ENCODE data around the gene PDE4B.

Gene PDE4B

DNA sequence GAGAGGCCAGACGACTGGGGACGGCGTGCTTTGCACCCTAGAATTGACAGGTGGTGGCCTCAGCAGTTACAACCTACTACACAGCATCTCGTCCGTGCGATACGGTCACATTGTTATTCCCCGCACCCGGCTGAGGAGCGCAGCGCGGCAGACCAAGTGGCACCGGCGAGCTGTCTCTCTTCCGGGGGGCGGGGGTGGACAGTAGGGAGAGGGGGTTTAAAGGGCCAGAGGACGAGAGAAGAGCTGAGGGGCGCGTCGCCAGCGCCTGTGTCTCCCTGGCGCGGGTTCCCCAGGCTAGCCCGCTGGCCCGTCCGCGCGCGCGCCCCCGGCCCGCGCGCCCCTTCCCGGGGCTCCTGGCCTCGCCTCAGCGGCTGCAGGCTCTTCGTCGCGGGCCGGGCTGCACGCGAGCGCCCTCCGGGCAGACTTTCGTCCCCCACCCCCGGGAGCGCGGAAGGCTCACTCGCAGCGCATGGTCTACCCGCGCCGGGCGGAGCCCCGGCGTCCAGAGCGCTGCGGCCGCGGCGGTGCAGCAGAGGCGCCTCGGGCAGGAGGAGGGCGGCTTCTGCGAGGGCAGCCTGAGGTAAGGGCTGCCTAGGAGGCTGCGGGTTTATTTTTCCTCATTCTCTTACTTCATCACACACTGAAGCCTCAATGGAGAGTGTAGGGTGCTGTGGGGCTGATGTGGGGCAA lies at the start of gene PDE4B:
PDE4B (plus strand) TSS at position 227 of the 690 bp plus-strand sequence.
- DNase-seq (ENCODE audit: extremely low read depth in 1 of 2, low read depth in 1 of 2): no peak

- DNase-seq (ENCODE audit: extremely low read depth in 1 of 2, low read depth in 1 of 2): no peak
Observed at GRCh38 chr1:65744731-65745130, 48.0 kb upstream of the PDE4B start.

- no peak for DNase-seq (ENCODE audit: extremely low read depth in 1 of 2, low read depth in 1 of 2)
Observed at GRCh38 chr1:65751961-65752360, 40.7 kb upstream of the PDE4B start.

GRCh38 chr1:65756616-65757015 lies 36.1 kb upstream of the PDE4B start:
- no peak for DNase-seq (ENCODE audit: extremely low read depth in 1 of 2, low read depth in 1 of 2)

DNA sequence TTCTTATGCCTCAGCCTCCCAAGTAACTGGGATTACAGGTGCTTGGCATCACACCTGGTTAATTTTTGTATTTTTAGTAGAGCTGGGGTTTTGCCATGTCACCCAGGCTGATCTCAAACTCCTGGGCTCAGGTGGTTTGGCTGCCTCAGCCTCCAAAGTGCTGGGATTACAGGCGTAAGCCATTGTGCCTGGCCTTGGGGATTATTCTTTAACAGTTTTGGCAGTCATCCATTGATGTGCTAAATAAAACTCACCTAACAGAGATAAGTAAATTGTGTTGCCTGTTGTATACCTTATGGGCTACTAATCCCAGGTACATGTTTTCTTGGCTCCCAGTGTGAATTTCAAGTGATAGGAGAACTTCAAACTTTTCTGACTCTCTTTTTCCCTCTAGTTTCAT lies 35.2 kb upstream of the PDE4B start:
- no peak for DNase-seq (ENCODE audit: extremely low read depth in 1 of 2, low read depth in 1 of 2)

DNA sequence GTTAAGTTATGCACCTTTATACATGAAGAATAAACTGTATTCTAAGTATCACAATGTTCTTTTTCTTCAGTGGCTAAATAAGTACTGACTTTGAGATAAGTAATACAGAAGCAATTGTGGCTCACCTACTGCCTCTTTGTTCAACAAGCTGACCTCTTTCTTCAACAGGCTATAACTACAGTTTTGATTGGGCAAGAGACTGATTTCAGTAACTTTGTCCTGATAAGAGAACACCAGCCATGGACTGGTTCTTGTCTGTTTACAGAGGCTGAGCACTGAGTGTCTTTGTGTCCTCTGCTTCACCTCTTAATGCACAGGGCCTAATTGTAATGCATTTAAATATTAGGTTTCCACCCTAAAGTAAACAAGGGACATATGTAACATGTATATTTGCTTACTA lies 34.6 kb upstream of the PDE4B start:
- DNase-seq (ENCODE audit: extremely low read depth in 1 of 2, low read depth in 1 of 2): no peak

GRCh38 chr1:65759516-65759915 lies 33.2 kb upstream of the PDE4B start:
- DNase-seq (ENCODE audit: extremely low read depth in 1 of 2, low read depth in 1 of 2): no peak

DNA sequence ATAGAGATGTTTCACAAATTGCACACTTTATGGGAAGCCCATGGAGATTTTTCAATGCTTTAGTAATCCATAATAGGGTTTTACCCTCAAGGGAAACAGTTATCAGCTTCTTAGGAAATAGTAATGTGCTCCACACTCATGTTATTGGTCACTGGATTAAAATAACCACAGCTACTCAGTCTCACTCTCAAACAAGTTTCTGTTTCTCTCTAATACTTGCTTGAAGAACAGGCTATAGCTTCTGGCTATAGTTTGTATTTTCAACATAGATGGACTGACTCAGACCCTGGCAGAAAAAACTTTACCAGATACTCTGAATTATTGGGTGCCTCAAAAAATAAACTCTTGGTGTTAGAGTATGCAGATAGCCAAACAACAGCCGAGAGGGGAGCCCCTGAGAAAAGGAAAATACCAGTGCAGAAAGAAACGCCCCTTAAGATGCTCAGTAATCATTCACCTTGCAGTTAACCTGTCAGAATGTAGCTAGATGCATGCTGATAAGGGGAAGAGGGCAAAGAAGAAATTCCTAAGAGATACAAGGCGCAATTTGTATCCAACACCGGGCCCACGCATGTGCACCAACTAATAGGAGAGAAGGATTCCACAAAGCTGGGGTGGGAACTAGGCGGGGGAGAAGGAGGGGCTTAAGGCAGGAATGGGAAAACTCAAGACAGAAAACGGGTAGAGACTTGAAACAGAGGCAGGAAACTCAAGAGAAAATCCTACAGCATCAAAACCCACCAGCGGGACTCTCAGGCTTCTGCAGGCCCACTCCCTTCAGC lies 30.4 kb upstream of the PDE4B start:
- DNase-seq (ENCODE audit: extremely low read depth in 1 of 2, low read depth in 1 of 2): no peak

GRCh38 chr1:65764052-65764451 lies 28.6 kb upstream of the PDE4B start:
- no peak for DNase-seq (ENCODE audit: extremely low read depth in 1 of 2, low read depth in 1 of 2)

DNA sequence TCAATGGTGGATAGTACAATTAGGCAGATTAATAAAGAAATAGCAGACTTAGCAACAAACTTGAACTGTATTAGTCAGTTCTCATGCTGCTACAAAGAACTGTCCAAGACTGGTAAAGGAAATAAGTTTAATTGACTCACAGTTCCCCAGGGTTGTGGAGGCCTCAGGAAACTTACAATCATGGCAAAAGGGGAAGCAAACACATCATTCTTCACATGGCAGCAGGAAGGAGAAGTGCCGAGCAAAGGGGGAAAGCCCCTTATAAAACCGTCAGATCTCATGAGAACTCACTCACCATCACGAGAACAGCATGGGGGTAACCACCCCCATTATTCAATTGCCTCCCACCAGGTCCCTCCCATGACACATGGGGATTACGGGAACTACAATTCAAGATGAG lies 27.1 kb upstream of the PDE4B start:
- no peak for DNase-seq (ENCODE audit: extremely low read depth in 1 of 2, low read depth in 1 of 2)

GRCh38 chr1:65769636-65770035 lies 23.1 kb upstream of the PDE4B start:
- DNase-seq (ENCODE audit: extremely low read depth in 1 of 2, low read depth in 1 of 2): no peak

DNA sequence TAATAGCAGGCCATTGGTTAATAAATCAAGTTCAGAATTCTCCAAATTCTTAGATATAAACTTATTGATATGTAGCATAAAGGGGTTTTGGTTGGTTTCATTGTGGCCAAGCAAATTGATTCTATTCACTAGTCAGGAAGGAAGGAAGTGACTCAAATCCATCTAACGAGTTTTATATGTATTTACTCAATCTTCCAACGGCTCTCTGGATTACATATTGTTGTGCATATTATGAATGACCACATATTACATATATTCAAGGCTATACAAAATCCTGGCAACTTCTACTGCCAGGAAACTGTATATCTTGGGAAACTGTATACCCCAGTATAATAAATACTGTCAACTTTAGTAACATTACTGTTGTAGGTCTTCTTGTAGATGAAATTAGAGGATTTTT lies 20.1 kb upstream of the PDE4B start:
- DNase-seq (ENCODE audit: extremely low read depth in 1 of 2, low read depth in 1 of 2): no peak

- no peak for DNase-seq (ENCODE audit: extremely low read depth in 1 of 2, low read depth in 1 of 2)
Observed at GRCh38 chr1:65773391-65774123, 19.1 kb upstream of the PDE4B start.

DNA sequence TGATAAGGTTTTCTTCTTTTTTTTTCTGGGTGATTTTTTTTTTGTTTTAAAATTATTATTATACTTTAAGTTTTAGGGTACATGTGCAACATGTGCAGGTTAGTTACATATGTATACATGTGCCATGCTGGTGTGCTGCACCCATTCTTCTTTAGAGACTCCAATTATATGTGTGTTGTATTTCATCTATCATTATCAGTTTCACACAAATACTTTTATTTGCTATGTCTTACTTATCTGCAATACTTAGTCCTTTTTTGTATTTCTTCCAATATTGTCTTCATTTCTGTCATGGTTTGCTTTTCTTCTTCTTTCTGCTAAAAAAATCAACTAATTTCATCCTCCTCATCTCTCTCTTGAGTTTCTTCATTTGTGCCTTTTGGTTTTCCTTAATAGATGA lies 3.9 kb upstream of the PDE4B start:
- DNase-seq (ENCODE audit: extremely low read depth in 1 of 2, low read depth in 1 of 2): no peak

GRCh38 chr1:65791396-65791795 lies 1.3 kb upstream of the PDE4B start:
- DNase-seq (ENCODE audit: extremely low read depth in 1 of 2, low read depth in 1 of 2): no peak

DNA sequence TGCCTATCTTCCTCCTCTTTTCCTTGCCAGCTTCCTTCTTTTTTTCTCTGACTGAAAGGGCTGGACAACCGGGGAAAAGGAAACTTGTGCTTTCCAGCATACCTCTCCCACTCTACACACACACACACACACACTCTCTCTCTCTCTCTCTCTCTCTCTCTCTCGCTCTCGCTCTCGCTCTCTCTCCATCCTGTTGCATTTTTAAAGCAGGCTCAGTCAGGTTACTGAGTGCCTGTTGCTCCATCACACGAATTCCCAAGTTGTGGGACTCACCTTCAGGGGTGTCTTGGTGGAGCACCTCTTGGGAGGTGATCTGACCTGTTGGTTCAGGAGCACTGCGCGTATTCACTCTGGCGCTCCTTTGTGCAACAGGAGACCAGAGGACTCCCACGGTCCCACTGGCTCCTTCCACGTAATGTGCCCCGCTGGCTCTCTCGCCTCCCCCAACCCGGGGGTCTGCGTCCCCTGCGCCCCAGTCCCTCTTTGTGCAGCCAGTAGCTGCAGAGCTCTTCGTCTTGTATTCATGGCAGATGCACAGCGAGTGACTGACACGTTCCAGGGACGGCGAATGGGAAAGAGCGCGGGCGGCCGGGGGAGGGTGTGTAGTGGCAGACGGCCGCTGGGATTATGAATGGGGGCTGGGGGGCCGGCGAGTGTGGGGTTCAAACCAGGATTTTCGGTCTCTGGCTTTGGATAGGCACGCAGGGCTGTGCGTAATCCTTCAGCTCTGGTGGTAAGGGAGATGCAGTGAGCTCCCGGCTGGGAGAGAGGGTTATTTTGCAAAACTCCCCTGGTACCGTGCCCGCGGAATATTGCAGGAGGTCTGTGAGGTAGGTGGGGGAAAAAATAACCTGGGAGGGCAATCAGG lies 660 bp upstream of the PDE4B start:
- no peak for DNase-seq (ENCODE audit: extremely low read depth in 1 of 2, low read depth in 1 of 2)

DNA sequence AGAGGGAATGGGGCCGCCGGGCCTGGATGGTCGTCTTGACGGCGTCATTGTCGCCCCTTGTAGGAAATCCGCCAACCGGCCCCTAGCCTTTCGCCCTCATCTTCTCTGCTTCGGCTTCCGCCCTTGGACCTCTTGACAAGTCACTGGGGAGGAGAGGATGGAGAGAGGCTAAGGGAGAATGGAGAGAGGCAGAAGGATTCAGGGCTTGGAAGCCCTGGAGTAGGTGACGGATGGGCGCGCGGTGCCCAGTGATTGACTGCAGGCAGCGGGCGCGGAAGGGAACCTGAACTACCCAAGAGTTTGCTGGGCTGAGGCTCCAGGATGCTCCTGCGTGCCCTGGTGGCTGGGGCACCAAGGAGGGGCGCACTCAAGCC lies 651 bp downstream of the PDE4B start:
- DNase-seq (ENCODE audit: extremely low read depth in 1 of 2, low read depth in 1 of 2): no peak

GRCh38 chr1:65795311-65795710 lies 2.6 kb downstream of the PDE4B start:
- no peak for DNase-seq (ENCODE audit: extremely low read depth in 1 of 2, low read depth in 1 of 2)

DNA sequence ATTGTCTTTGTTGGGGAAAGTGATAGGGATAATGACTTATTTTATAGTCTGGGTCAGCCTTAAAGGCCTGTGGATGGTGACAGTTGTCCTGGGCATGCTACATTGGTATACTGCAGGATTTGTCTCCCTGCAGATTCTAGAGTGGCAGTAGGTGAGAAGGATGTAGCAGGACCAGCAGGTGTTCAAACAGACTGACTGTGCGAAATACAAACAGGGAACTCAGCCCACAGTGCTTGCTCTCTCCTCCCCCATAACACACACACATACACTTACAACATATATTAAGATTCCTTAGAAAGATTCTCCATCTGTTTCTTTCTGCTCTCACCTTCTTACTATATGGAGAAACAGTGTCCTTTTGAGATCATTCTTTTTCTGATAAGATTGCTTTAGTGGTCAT lies 6.9 kb downstream of the PDE4B start:
- DNase-seq (ENCODE audit: extremely low read depth in 1 of 2, low read depth in 1 of 2): no peak

- no peak for DNase-seq (ENCODE audit: extremely low read depth in 1 of 2, low read depth in 1 of 2)
Observed at GRCh38 chr1:65804584-65804983, 11.9 kb downstream of the PDE4B start.

DNA sequence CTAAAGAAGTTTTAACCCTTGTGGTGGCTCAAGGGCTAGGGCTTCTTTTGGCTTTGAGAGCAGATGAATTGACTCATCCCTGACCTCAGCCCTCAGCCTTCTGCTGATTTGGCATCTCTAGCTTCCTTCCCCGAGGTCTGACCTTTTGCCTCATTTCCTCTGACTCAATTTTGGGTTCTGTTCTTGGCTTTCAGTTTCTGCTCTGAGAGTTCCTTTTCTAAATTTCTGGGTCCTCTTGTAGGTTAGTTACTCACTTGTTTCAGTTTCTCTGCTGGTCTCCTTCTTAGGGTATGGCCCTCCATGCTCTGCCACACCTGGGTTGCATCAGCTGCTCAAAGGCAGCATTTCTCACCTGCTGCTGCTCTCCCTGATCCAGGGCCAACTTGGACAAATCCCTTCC lies 19.4 kb downstream of the PDE4B start:
- DNase-seq (ENCODE audit: extremely low read depth in 1 of 2, low read depth in 1 of 2): no peak
